B cell (primary cell): ENCODE results near the gene SHMT2. TPM values are rescaled to one million over a fixed set of nuclear protein-coding genes. Genes with fewer than 3 reads are reported as not detected.

Experiments used
- ATAC-seq: fragments of 200-7000 bp; cut with Tn5 transposase; one replicate; pipeline ENCODE4 v1.10.0; 2021; ENCODE audit warnings: low read depth, mild to moderate bottlenecking, moderate number of reproducible peaks, moderate library complexity
- CTCF ChIA-PET: fragments of 350-600 bp; sonication (Branson Sonifier 250); formaldehyde crosslinking; loops from one replicate; lab custom pipeline; 2021; ENCODE audit warnings: antibody characterized with exemption, inconsistent platforms; lab: Charles Lee
- POLR2A ChIA-PET: fragments of 350-600 bp; sonication (Branson Sonifier 250); formaldehyde crosslinking; loops from one replicate; lab custom pipeline; 2021; ENCODE audit warnings: antibody characterized with exemption; lab: Charles Lee
- DNase-seq: peaks from one replicate; pipeline ENCODE4 v3.0.0; 2013
- H2AFZ ChIP-seq: 2 replicates; pipeline ENCODE4 v1.6.1; 2012; ENCODE audit warnings: mild to moderate bottlenecking, low read depth, low read length; ENCODE audit not compliant: insufficient read depth, poor library complexity, severe bottlenecking
- H3K27ac ChIP-seq, 2 donors: 1 replicate in 1 of 2; 2 replicates in 1 of 2; pipeline ENCODE4 v1.5.1; 2012 to 2013; ENCODE audit warnings: low read length in 2 of 2, mild to moderate bottlenecking in 2 of 2, moderate library complexity in 1 of 2
- H3K27me3 ChIP-seq, 4 experiments: fragments of 200-600 bp in 1 of 4; sonication (generic) in 1 of 4; replicated peaks in 1 of 4; 1 replicate in 2 of 4; 2 replicates in 2 of 4; pipeline versions ENCODE4 v1.6.1 to v1.7.0; 2013 to 2016; ENCODE audit warnings: low read length in 3 of 4, mild to moderate bottlenecking in 2 of 4, mixed read lengths in 1 of 4, moderate library complexity in 1 of 4; ENCODE audit not compliant: insufficient read depth in 4 of 4, control insufficient read depth in 3 of 4; ENCODE audit errors: control extremely low read depth in 1 of 4
- H3K36me3 ChIP-seq, 2 experiments: replicated peaks in 1 of 2; 1 replicate in 1 of 2; 2 replicates in 1 of 2; pipeline versions ENCODE4 v1.6.1 to v1.7.1; 2013; ENCODE audit warnings: low read length in 1 of 2; ENCODE audit not compliant: insufficient read depth in 2 of 2, control insufficient read depth in 1 of 2; ENCODE audit errors: control extremely low read depth in 1 of 2, extremely low read depth in 1 of 2
- H3K4me1 ChIP-seq, 2 donors: fragments of 200-600 bp in 1 of 2; sonication (generic) in 1 of 2; 1 replicate in 1 of 2; 2 replicates in 1 of 2; pipeline versions ENCODE4 v1.5.1 to v1.6.1; 2013 to 2017; ENCODE audit warnings: low read length in 2 of 2; ENCODE audit not compliant: control insufficient read depth in 2 of 2, insufficient read depth in 2 of 2
- H3K4me2 ChIP-seq: replicated peaks from 2 replicates; pipeline ENCODE3; 2012; ENCODE audit warnings: mild to moderate bottlenecking, low read depth, low read length; ENCODE audit not compliant: poor library complexity, severe bottlenecking
- H3K4me3 ChIP-seq, 5 experiments: fragments of 200-600 bp in 1 of 5; sonication (generic) in 1 of 5; 1 replicate in 3 of 5; 2 replicates in 2 of 5; pipeline versions ENCODE4 v1.5.1 to v1.7.0; 2011 to 2016; ENCODE audit warnings: low read length in 4 of 5, mild to moderate bottlenecking in 4 of 5, low read depth in 2 of 5, control low read depth in 1 of 5, moderate library complexity in 1 of 5; ENCODE audit not compliant: insufficient read depth in 1 of 5; ENCODE audit errors: control extremely low read depth in 1 of 5, extremely low read depth in 1 of 5
- H3K79me2 ChIP-seq: fragments of 200-600 bp; sonication (generic); one replicate; pipeline ENCODE4 v1.6.0; 2016; ENCODE audit warnings: low read length; ENCODE audit not compliant: control insufficient read depth, insufficient read depth
- H3K9ac ChIP-seq: fragments of 200-600 bp; sonication (generic); 2 replicates; pipeline ENCODE4 v1.6.1; 2017; ENCODE audit warnings: mild to moderate bottlenecking, low read length, moderate library complexity
- H3K9me3 ChIP-seq, 3 donors: one replicate each; pipeline versions ENCODE4 v1.6.1 to v1.7.1; 2013; ENCODE audit warnings: low read length in 2 of 3; ENCODE audit not compliant: control insufficient read depth in 2 of 3, insufficient read depth in 1 of 3; ENCODE audit errors: control extremely low read depth in 1 of 3
- H4K20me1 ChIP-seq: 2 replicates; pipeline ENCODE4 v1.6.0; 2012; ENCODE audit warnings: mild to moderate bottlenecking, low read length; ENCODE audit not compliant: insufficient read depth, control insufficient read depth, poor library complexity, severe bottlenecking
- H3K27ac Mint-ChIP-seq: one replicate; pipeline ENCODE4 v1.8.0; 2021; ENCODE audit warnings: mixed read lengths
- H3K27me3 Mint-ChIP-seq: one replicate; pipeline ENCODE4 v1.8.0; 2021; ENCODE audit warnings: mixed read lengths
- H3K4me1 Mint-ChIP-seq: one replicate; pipeline ENCODE4 v1.8.0; 2021; ENCODE audit warnings: mixed read lengths
- H3K4me3 Mint-ChIP-seq: one replicate; pipeline ENCODE4 v1.8.0; 2021; ENCODE audit warnings: mixed read lengths
- H3K9me3 Mint-ChIP-seq: one replicate; pipeline ENCODE4 v1.8.0; 2022; ENCODE audit warnings: mixed read lengths; ENCODE audit not compliant: insufficient read depth
- CTCF ChIP-seq: fragments of 200-600 bp; IDR thresholded peaks from one replicate; pipeline ENCODE4 v1.8.0; 2022; ENCODE audit warnings: antibody characterized with exemption, mild to moderate bottlenecking
- EZH2 ChIP-seq: IDR thresholded peaks from 2 replicates; pipeline ENCODE4 v1.6.1; 2012; ENCODE audit warnings: borderline replicate concordance, low read depth, mild to moderate bottlenecking, moderate library complexity, low read length; ENCODE audit not compliant: insufficient read depth, poor library complexity, severe bottlenecking
- WGBS: methylation state at CpG from one replicate; pipeline ENCODE4 v1.1.5; 2013; ENCODE audit warnings: missing lambda C conversion rate; ENCODE audit not compliant: insufficient coverage; 5-methylcytosine and 5-hydroxymethylcytosine counted together
- intact Hi-C: fragments of 100-400 bp; cut with micrococcal nuclease; formaldehyde crosslinking; loops from one replicate; pipeline ENCODE4 v1.10.0; 2022
- polyA plus RNA-seq: library from polyadenylated mRNA; depleted of rRNA; stranded (reverse); fragments of >200 nt; gene quantifications from 2 replicates; pipeline ENCODE4 v1.2.3, GENCODE V29; 2012
- total RNA-seq, 2 donors: library from RNA; stranded (reverse); fragments of 120-200 nt in 1 of 2; gene quantifications; 1 replicate in 1 of 2; 2 replicates in 1 of 2; pipeline versions ENCODE4 v1.2.3 to v1.2.4, GENCODE V29; 2013 to 2022

Gene SHMT2
- total and polyA plus RNA-seq, 2 donors (not counting 1 experiment from before 2014, with no cell fraction given), result 166 to 236 TPM

GRCh38 chr12:57195186-57195585 lies 34.3 kb upstream of the SHMT2 start:
- H3K4me1 Mint-ChIP-seq, result no peaks in the 10 kb centered on the region
- DNase-seq (no peak), ATAC-seq (no peak)
- no peak overlapping the region for H2AFZ ChIP-seq
- intact Hi-C loops, result no loop called here
- no peaks in the 10 kb centered on the region for H3K79me2 ChIP-seq
- no peak overlapping the region for H3K9ac ChIP-seq
- 86% methylated on average over 17 of the region's 19 CpGs for WGBS
- TF ChIP-seq CTCF (no peak), EZH2 (no peak)
- POLR2A ChIA-PET, result no interaction called here
- no peaks in the 10 kb centered on the region for H3K27me3 Mint-ChIP-seq
- no peaks in the 10 kb centered on the region for H3K36me3 ChIP-seq
- no peaks in the 10 kb centered on the region for H3K9me3 ChIP-seq
- no peak overlapping the region for H3K27ac Mint-ChIP-seq
- CTCF ChIA-PET, result no interaction called here
- no peak overlapping the region for H3K4me3 ChIP-seq
- no peak overlapping the region for H3K4me2 ChIP-seq
- H3K9me3 Mint-ChIP-seq, result no peaks in the 10 kb centered on the region
- no peaks in the 10 kb centered on the region for H4K20me1 ChIP-seq
- H3K4me3 Mint-ChIP-seq, result no peak overlapping the region
- no peaks in the 10 kb centered on the region for H3K27me3 ChIP-seq
- no peaks in the 10 kb centered on the region for H3K4me1 ChIP-seq
- H3K27ac ChIP-seq, result no peak overlapping the region

GRCh38 chr12:57195611-57196371 lies 33.7 kb upstream of the SHMT2 start:
- no peaks in the 10 kb centered on the region for H3K27me3 Mint-ChIP-seq
- Histone ChIP-seq H3K36me3 (no peaks in the 10 kb centered on the region), H3K9me3 (no peaks in the 10 kb centered on the region), H3K4me2 (no peak overlapping the region), H2AFZ (no peak overlapping the region), H3K4me1 (no peaks in the 10 kb centered on the region), H4K20me1 (no peaks in the 10 kb centered on the region), H3K9ac (no peak overlapping the region), H3K27me3 (no peaks in the 10 kb centered on the region), H3K4me3 (no peak overlapping the region), H3K79me2 (no peaks in the 10 kb centered on the region), H3K27ac (no peak overlapping the region)
- WGBS, result 84% methylated on average over 24 of the region's 34 CpGs
- H3K4me1 Mint-ChIP-seq, result no peaks in the 10 kb centered on the region
- ChIA-PET POLR2A (no interaction called here), CTCF (no interaction called here)
- ATAC-seq (no peak), DNase-seq (no peak)
- intact Hi-C loops, result no loop called here
- H3K27ac Mint-ChIP-seq, result no peak overlapping the region
- no peak overlapping the region for H3K4me3 Mint-ChIP-seq
- no peaks in the 10 kb centered on the region for H3K9me3 Mint-ChIP-seq
- TF ChIP-seq CTCF, result no peak
- no peak for TF ChIP-seq EZH2
